Rectal smooth muscle tissue (tissue), 1 donor: ENCODE measurements around the gene HNRNPF.

Experiments
- H3K27ac ChIP-seq: one replicate; pipeline ENCODE4 v1.7.0; 2013; ENCODE audit warnings: low read depth, low read length, inconsistent platforms
- H3K27me3 ChIP-seq: one replicate; pipeline ENCODE4 v1.7.0; 2013; ENCODE audit warnings: low read length; ENCODE audit not compliant: control insufficient read depth, insufficient read depth
- H3K36me3 ChIP-seq: one replicate; pipeline ENCODE4 v1.7.0; 2013; ENCODE audit warnings: low read length; ENCODE audit not compliant: control insufficient read depth, insufficient read depth
- H3K4me1 ChIP-seq: one replicate; pipeline ENCODE4 v1.7.0; 2013; ENCODE audit warnings: low read length; ENCODE audit not compliant: control insufficient read depth, insufficient read depth
- H3K4me3 ChIP-seq: one replicate; pipeline ENCODE4 v1.7.0; 2013; ENCODE audit warnings: low read length
- H3K9ac ChIP-seq: one replicate; pipeline ENCODE4 v1.7.0; 2013; ENCODE audit warnings: low read length

The HNRNPF gene

DNA sequence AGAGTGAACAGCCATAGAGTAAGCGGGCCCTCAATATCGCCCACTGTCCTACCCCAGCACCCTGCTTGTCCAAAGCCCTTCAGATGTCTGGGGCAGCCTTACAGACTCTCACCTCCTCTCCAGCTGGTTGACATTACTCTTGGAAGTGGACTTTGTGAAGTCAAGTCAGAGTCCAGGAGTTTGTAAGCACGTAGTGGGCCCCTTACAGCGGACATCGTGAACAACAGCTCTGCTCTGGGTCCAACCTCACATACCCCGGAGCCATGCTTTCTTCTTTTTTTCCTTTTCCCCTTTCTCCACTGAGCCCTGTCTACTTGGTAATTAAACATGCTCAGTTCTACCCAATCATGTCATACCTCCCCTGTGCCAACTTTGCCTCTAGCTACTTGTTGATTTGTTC, 17.5 kb downstream of the HNRNPF start:
- H3K4me3 ChIP-seq: no peak overlapping the region
- H3K4me1 ChIP-seq: peaks cover 10% of the 10 kb centered on the region
- no peaks in the 10 kb centered on the region for H3K27me3 ChIP-seq
- no peak overlapping the region for H3K9ac ChIP-seq
- peaks cover 48% of the 10 kb centered on the region for H3K36me3 ChIP-seq
- H3K27ac ChIP-seq: no peak overlapping the region

DNA sequence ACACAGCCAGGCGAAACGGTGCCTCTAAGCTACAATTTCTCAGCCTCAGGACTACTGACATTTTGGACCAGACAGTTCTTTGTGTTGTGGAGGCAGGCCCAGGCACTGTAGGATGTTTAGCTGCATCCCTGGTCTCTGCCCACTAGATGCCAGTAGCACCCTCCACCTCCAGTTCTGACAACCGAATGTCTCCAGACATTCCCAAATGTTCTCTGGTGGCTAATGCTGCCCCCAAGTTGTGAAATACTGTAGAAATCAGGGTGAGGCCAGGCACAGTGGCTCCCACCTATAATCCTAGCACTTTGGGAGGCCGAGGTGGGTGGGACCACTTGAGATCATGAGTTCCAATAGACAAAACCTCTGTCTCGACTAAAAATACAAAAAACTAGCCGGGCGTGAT, 18.2 kb downstream of the HNRNPF start:
- H3K36me3 ChIP-seq: peaks cover 49% of the 10 kb centered on the region
- peaks cover 6% of the 10 kb centered on the region for H3K4me1 ChIP-seq
- no peak overlapping the region for H3K9ac ChIP-seq
- no peaks in the 10 kb centered on the region for H3K27me3 ChIP-seq
- H3K4me3 ChIP-seq: no peak overlapping the region
- H3K27ac ChIP-seq: no peak overlapping the region

GRCh38 chr10:43390333-43390732, 18.7 kb downstream of the HNRNPF start:
- Histone ChIP-seq H3K36me3 (peaks cover 49% of the 10 kb centered on the region), H3K27ac (no peak overlapping the region), H3K9ac (no peak overlapping the region), H3K27me3 (no peaks in the 10 kb centered on the region), H3K4me1 (peaks cover 4% of the 10 kb centered on the region), H3K4me3 (no peak overlapping the region)

GRCh38 chr10:43389867-43390266, 19.1 kb downstream of the HNRNPF start:
- Histone ChIP-seq H3K27me3 (no peaks in the 10 kb centered on the region), H3K4me1 (no peaks in the 10 kb centered on the region), H3K9ac (no peak overlapping the region), H3K36me3 (peaks cover 49% of the 10 kb centered on the region), H3K4me3 (no peak overlapping the region), H3K27ac (no peak overlapping the region)

- H3K36me3 ChIP-seq: peaks cover 40% of the 10 kb centered on the region
- no peak overlapping the region for H3K4me3 ChIP-seq
- H3K27me3 ChIP-seq: no peaks in the 10 kb centered on the region
- no peak overlapping the region for H3K9ac ChIP-seq
- H3K4me1 ChIP-seq: no peaks in the 10 kb centered on the region
- no peak overlapping the region for H3K27ac ChIP-seq
These were observed 21.3 kb downstream of the HNRNPF start for GRCh38 chr10:43387678-43388032.

GRCh38 chr10:43386981-43387677, 21.9 kb downstream of the HNRNPF start:
- H3K4me1 ChIP-seq: no peaks in the 10 kb centered on the region
- H3K9ac ChIP-seq: no peak overlapping the region
- no peaks in the 10 kb centered on the region for H3K27me3 ChIP-seq
- H3K27ac ChIP-seq: no peak overlapping the region
- no peak overlapping the region for H3K4me3 ChIP-seq
- H3K36me3 ChIP-seq: peaks cover 39% of the 10 kb centered on the region

GRCh38 chr10:43386549-43386948, 22.4 kb downstream of the HNRNPF start:
- no peak overlapping the region for H3K9ac ChIP-seq
- H3K36me3 ChIP-seq: peaks cover 35% of the 10 kb centered on the region
- no peaks in the 10 kb centered on the region for H3K27me3 ChIP-seq
- no peak overlapping the region for H3K4me3 ChIP-seq
- H3K4me1 ChIP-seq: no peaks in the 10 kb centered on the region
- H3K27ac ChIP-seq: no peak overlapping the region

- H3K4me1 ChIP-seq: no peaks in the 10 kb centered on the region
- peaks cover 27% of the 10 kb centered on the region for H3K36me3 ChIP-seq
These were observed 23.5 kb downstream of the HNRNPF start for GRCh38 chr10:43385412-43386004.

GRCh38 chr10:43384252-43385221, 24.4 kb downstream of the HNRNPF start:
- H3K4me1 ChIP-seq: no peaks in the 10 kb centered on the region
- no peak overlapping the region for H3K27ac ChIP-seq
- no peaks in the 10 kb centered on the region for H3K27me3 ChIP-seq
- no peak overlapping the region for H3K9ac ChIP-seq
- peaks cover 22% of the 10 kb centered on the region for H3K36me3 ChIP-seq
- no peak overlapping the region for H3K4me3 ChIP-seq

More at GRCh38 chr10:43385412-43386004, 23.5 kb downstream of the HNRNPF start:
- Histone ChIP-seq H3K27me3 (no peaks in the 10 kb centered on the region), H3K9ac (no peak overlapping the region), H3K4me3 (no peak overlapping the region), H3K27ac (no peak overlapping the region)

DNA sequence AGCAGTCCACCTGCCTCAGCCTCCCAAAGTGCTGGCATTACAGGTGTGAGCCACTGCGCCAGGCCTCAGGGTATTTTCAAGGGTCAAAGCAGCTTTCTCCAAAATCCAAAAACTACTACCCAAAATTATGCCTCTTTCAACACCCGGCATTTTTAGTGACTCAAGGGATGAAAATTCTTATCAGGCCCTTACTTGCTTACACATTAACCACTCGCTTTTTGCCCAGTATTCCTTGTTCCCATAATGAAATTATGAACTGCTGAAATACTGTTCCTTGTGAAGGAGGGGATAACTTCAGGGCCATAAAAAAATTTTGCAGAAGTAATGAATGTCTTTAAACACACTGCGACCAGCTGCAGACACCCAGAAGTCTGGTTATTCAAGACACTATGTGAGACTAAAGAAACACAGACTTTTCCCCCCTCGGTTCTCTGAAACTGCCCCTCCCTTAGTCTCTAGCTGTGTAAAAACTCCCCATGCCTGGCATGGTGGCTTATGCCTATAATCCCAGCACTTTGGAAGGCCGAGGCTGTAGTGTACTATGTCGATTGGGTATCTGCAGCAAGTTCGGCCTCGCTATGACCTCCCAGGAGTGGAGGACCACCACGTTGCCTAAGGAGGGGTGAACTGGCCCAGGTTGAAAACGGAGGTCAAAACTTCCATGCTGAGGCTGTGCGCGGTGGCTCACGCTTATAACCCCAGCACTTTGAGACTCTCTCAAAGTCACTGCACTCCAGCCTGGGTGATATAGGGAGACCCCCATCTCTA, 25.6 kb downstream of the HNRNPF start:
- no peaks in the 10 kb centered on the region for H3K4me1 ChIP-seq

GRCh38 chr10:43380610-43381222, 28.3 kb downstream of the HNRNPF start:
- Histone ChIP-seq H3K27me3 (no peaks in the 10 kb centered on the region), H3K9ac (no peak overlapping the region), H3K36me3 (peaks cover 2% of the 10 kb centered on the region), H3K27ac (no peak overlapping the region), H3K4me3 (no peak overlapping the region), H3K4me1 (no peaks in the 10 kb centered on the region)

More for the DNA sequence above, 25.6 kb downstream of the HNRNPF start:
- Histone ChIP-seq H3K9ac (no peak overlapping the region), H3K27ac (no peak overlapping the region), H3K4me3 (no peak overlapping the region), H3K36me3 (peaks cover 15% of the 10 kb centered on the region), H3K27me3 (no peaks in the 10 kb centered on the region)
